GM12878 (cell line): ENCODE data around the gene ZNF232. TPM values are rescaled to one million over a fixed set of nuclear protein-coding genes. Genes with fewer than 3 reads are reported as not detected.

Experiments
- CBX5 ChIP-seq: sonication (generic); IDR thresholded peaks from 2 replicates; pipeline ENCODE4 v1.6.1; 2016; ENCODE audit warnings: low read depth, moderate library complexity, mild to moderate bottlenecking, inconsistent platforms
- CHD1 ChIP-seq: IDR thresholded peaks from 2 replicates; pipeline ENCODE4 v1.6.1; 2012; ENCODE audit warnings: low read depth, low read length, improper control_type of control experiment
- EP300 ChIP-seq, 2 experiments: fragments of 150-350 bp in 1 of 2; IDR thresholded peaks; 2 replicates each; pipeline ENCODE4 v1.6.1; 2011 to 2012; ENCODE audit warnings: low read depth in 2 of 2, low read length in 2 of 2, borderline replicate concordance in 1 of 2, improper control_type of control experiment in 1 of 2, inconsistent platforms in 1 of 2; ENCODE audit not compliant: control insufficient read depth in 1 of 2
- FOS ChIP-seq: IDR thresholded peaks from 3 replicates; pipeline ENCODE4 v1.6.1; 2011; ENCODE audit warnings: borderline replicate concordance; ENCODE audit not compliant: insufficient read length; ENCODE audit errors: extremely low read depth
- HDGF ChIP-seq: fragments of 450-650 bp; IDR thresholded peaks from 2 replicates; pipeline ENCODE4 v1.6.1; 2016; ENCODE audit warnings: antibody characterized with exemption
- IKZF2 ChIP-seq, 2 experiments: fragments of 450-650 bp; IDR thresholded peaks; 2 replicates each; pipeline ENCODE4 v1.6.1; 2017; ENCODE audit warnings: mild to moderate bottlenecking in 2 of 2, moderate library complexity in 2 of 2
- KAT2A ChIP-seq: conservative IDR thresholded peaks from 2 replicates; pipeline ENCODE4 v1.6.1; 2011; ENCODE audit warnings: low read depth, low read length; ENCODE audit not compliant: control insufficient read depth
- LARP7 ChIP-seq: fragments of 450-650 bp; IDR thresholded peaks from 2 replicates; pipeline ENCODE4 v1.6.1; 2017; ENCODE audit warnings: mild to moderate bottlenecking
- MXI1 ChIP-seq: fragments of 150-350 bp; IDR thresholded peaks from 2 replicates; pipeline ENCODE4 v1.6.1; 2011; ENCODE audit warnings: low read depth, mild to moderate bottlenecking, inconsistent platforms, low read length, improper control_type of control experiment
- MYC ChIP-seq: IDR thresholded peaks from 2 replicates; pipeline ENCODE4 v1.6.1; 2011; ENCODE audit warnings: mild to moderate bottlenecking, low read length, moderate library complexity, inconsistent platforms; ENCODE audit not compliant: insufficient read depth, insufficient replicate concordance, insufficient read length, severe bottlenecking
- NFYB ChIP-seq: IDR thresholded peaks from 2 replicates; pipeline ENCODE4 v1.6.1; 2011; ENCODE audit warnings: low read depth, mild to moderate bottlenecking, low read length, improper control_type of control experiment, moderate library complexity; ENCODE audit not compliant: insufficient read depth
- NR2C1 ChIP-seq: fragments of 450-650 bp; IDR thresholded peaks from 2 replicates; pipeline ENCODE4 v1.6.1; 2017; ENCODE audit warnings: antibody characterized with exemption, mild to moderate bottlenecking, moderate library complexity
- RAD21 ChIP-seq: IDR thresholded peaks from 2 replicates; pipeline ENCODE4 v1.6.1; 2011; ENCODE audit warnings: mild to moderate bottlenecking, low read depth, low read length, moderate library complexity; ENCODE audit not compliant: insufficient read depth
- RBBP5 ChIP-seq: fragments of 200-600 bp; sonication (generic); conservative IDR thresholded peaks from 2 replicates; pipeline ENCODE4 v1.6.1; 2016
- SREBF1 ChIP-seq: IDR thresholded peaks from 2 replicates; pipeline ENCODE4 v1.6.1; 2012; ENCODE audit warnings: mild to moderate bottlenecking, low read length
- SUZ12 ChIP-seq: fragments of 200-600 bp; sonication (generic); IDR thresholded peaks from one replicate; pipeline ENCODE4 v1.6.1; 2018; ENCODE audit warnings: antibody characterized with exemption, mild to moderate bottlenecking; ENCODE audit not compliant: unreplicated experiment
- WRNIP1 ChIP-seq: IDR thresholded peaks from 2 replicates; pipeline ENCODE4 v1.6.1; 2011; ENCODE audit warnings: low read depth, low read length, improper control_type of control experiment, borderline replicate concordance
- ZBED1 ChIP-seq: IDR thresholded peaks from 2 replicates; pipeline ENCODE4 v1.6.1; 2016; ENCODE audit warnings: borderline replicate concordance
- ZNF207 ChIP-seq: fragments of 450-650 bp; IDR thresholded peaks from 2 replicates; pipeline ENCODE4 v1.6.1; 2014; ENCODE audit warnings: antibody characterized with exemption, mild to moderate bottlenecking, borderline replicate concordance
- ZNF24 ChIP-seq: fragments of 450-650 bp; IDR thresholded peaks from 2 replicates; pipeline ENCODE4 v1.6.1; 2017; ENCODE audit warnings: antibody characterized with exemption, mild to moderate bottlenecking
- polyA plus RNA-seq, 11 experiments: library from polyadenylated mRNA; depleted of rRNA in 4 of 11; unstranded in 6 of 11; stranded (reverse) in 5 of 11; fragments of >200 nt; fragmentation: Nextera tagmentation in 4 of 11; fragmentation: Illumina TruSeq in 1 of 11; extraction: Ambion mirVana in 4 of 11; extraction: Trizol in 1 of 11; gene quantifications; 1 replicate in 1 of 11; 2 replicates in 10 of 11; pipeline versions ENCODE4 v1.2.1 to v1.2.3, GENCODE V29; 2011 to 2016; ENCODE audit warnings: inconsistent platforms in 2 of 11, missing spikeins in 2 of 11, low read depth in 1 of 11
- total RNA-seq, 4 experiments: library from RNA; depleted of rRNA in 3 of 4; stranded (reverse); fragments of >200 nt in 3 of 4; fragmentation: Illumina TruSeq in 1 of 4; extraction: Trizol in 1 of 4; gene quantifications; 2 replicates each; pipeline versions ENCODE4 v1.2.1 to v1.2.3, GENCODE V29; 2013 to 2021
- TF ChIP-seq, protein P1 (sequence below): fragments of 450-650 bp; IDR thresholded peaks from 2 replicates; pipeline ENCODE4 v1.6.1; 2017; ENCODE audit warnings: mild to moderate bottlenecking, low read depth, inconsistent platforms; ENCODE audit not compliant: poor library complexity, severe bottlenecking
- TF ChIP-seq, protein P2 (sequence below): fragments of 450-650 bp; IDR thresholded peaks from 2 replicates; pipeline ENCODE4 v1.6.1; 2017; ENCODE audit warnings: low read depth, mild to moderate bottlenecking, moderate library complexity
- TF ChIP-seq, protein P3 (sequence below): fragments of 150-350 bp; IDR thresholded peaks from 2 replicates; pipeline ENCODE4 v1.6.1; 2014; ENCODE audit warnings: mild to moderate bottlenecking, low read depth, low read length

Gene ZNF232
- total and polyA plus RNA-seq, 10 of the 15 experiments (the other 5 are each of a cell fraction or from before 2014, with no cell fraction given), result 10.1 to 15.7 (median 12.9) TPM

DNA sequence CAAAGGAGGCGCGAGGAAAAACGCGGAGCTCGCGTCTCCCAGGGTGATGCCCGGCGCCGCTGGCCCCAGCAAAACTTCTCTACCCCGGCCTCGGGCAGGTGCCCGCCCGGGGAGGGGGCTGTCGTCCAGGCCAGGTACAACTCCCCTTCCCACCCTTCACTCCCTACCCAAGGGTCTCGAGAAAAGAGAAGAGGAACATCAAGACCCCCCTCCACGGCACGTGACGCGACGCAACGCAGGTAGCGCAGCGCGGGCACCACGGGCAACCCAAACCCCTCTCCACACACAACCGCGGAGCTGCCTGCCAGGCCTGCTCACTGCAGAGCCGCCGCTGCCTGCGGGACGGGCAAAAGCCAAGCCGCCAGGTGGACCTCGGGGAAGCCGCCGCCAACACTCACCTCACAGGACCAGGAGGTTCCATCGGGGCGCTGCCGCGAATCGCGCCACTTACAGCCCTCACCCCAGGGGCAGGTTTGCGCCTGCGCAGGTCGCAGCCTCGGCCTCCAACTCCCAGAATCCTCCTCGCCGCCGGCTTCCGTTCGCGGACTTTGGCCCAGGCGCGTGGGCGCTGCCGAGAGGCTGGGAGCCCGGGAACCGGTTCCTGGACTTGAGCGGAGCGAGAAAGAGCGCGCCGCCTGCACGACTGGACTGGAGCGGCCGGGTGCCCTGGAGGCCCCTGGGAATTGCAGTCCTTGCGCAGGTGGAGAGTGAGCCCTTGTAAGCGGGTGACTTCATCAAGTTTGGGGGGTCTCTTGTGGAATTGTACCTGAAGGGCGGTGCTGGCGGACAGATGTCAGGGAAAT, at the start of gene ZNF232 (continued):
- TF ChIP-seq IKZF2 (IDR thresholded peaks at IDR 0.05) (peak; percentile 83 to 89), ZNF207 (no peak; the same call in 1 of the 2 replicates), RAD21 (no peak), NFYB (no peak), CHD1 (no peak), LARP7 (peak; percentile 80), SREBF1 (no peak), NR2C1 (peak; percentile 37; the same call in 1 of the 2 replicates), WRNIP1 (no peak), FOS (no peak), RBBP5 (no peak), CBX5 (0 out of 2 replicates have a peak, but pooled peaks have one; percentile 35), SUZ12 (no peak), MYC (peak; percentile 18), MXI1 (peak; percentile 94), HDGF (0 out of 2 replicates have a peak, but pooled peaks have one; percentile 46), ZBED1 (no peak), EP300 (IDR thresholded peaks at IDR 0.05; ENCODE audit: borderline replicate concordance in 1 of 2, control insufficient read depth in 1 of 2, low read depth in 2 of 2, low read length in 2 of 2) (no peak), KAT2A (no peak), ZNF24 (no peak)
- TF ChIP-seq, protein P1, sequence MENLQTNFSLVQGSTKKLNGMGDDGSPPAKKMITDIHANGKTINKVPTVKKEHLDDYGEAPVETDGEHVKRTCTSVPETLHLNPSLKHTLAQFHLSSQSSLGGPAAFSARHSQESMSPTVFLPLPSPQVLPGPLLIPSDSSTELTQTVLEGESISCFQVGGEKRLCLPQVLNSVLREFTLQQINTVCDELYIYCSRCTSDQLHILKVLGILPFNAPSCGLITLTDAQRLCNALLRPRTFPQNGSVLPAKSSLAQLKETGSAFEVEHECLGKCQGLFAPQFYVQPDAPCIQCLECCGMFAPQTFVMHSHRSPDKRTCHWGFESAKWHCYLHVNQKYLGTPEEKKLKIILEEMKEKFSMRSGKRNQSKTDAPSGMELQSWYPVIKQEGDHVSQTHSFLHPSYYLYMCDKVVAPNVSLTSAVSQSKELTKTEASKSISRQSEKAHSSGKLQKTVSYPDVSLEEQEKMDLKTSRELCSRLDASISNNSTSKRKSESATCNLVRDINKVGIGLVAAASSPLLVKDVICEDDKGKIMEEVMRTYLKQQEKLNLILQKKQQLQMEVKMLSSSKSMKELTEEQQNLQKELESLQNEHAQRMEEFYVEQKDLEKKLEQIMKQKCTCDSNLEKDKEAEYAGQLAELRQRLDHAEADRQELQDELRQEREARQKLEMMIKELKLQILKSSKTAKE, result no peak
- TF ChIP-seq, protein P2, sequence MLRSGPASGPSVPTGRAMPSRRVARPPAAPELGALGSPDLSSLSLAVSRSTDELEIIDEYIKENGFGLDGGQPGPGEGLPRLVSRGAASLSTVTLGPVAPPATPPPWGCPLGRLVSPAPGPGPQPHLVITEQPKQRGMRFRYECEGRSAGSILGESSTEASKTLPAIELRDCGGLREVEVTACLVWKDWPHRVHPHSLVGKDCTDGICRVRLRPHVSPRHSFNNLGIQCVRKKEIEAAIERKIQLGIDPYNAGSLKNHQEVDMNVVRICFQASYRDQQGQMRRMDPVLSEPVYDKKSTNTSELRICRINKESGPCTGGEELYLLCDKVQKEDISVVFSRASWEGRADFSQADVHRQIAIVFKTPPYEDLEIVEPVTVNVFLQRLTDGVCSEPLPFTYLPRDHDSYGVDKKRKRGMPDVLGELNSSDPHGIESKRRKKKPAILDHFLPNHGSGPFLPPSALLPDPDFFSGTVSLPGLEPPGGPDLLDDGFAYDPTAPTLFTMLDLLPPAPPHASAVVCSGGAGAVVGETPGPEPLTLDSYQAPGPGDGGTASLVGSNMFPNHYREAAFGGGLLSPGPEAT, result no peak; the same call in none of the 2 replicates
- TF ChIP-seq, protein P3, sequence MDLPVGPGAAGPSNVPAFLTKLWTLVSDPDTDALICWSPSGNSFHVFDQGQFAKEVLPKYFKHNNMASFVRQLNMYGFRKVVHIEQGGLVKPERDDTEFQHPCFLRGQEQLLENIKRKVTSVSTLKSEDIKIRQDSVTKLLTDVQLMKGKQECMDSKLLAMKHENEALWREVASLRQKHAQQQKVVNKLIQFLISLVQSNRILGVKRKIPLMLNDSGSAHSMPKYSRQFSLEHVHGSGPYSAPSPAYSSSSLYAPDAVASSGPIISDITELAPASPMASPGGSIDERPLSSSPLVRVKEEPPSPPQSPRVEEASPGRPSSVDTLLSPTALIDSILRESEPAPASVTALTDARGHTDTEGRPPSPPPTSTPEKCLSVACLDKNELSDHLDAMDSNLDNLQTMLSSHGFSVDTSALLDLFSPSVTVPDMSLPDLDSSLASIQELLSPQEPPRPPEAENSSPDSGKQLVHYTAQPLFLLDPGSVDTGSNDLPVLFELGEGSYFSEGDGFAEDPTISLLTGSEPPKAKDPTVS, result no peak
